Activated T-cell treated with anti-CD3 and anti-CD28 coated beads, Interleukin-2, amount 50 U/mL, for 4 hours (primary cell): Measurements from ENCODE around the gene A4GALT. TPM values are rescaled to one million over a fixed set of nuclear protein-coding genes. Genes with fewer than 3 reads are reported as not detected.
A peak's percentile ranks its signal among the peaks of the same experiment; 100 is the strongest.
"Not testable (repeated sequence)": the region's sequence is repeated elsewhere in the genome, so short reads cannot be mapped to it uniquely, and the experiment has no call there.

ENCODE experiments used
- ATAC-seq, 2 donors: fragments of 200-7000 bp; cut with Tn5 transposase; one replicate each; pipeline ENCODE4 v1.10.0; 2021
- DNase-seq: peaks from one replicate; pipeline ENCODE4 v3.0.0-alpha.2; 2020
- H3K27me3 Mint-ChIP-seq: one replicate; pipeline ENCODE4 v1.8.0; 2021; ENCODE audit warnings: low read depth, mixed read lengths
- H3K36me3 Mint-ChIP-seq: one replicate; pipeline ENCODE4 v1.8.0; 2022; ENCODE audit warnings: mixed read lengths; ENCODE audit not compliant: insufficient read depth
- H3K4me1 Mint-ChIP-seq: one replicate; pipeline ENCODE4 v1.8.0; 2021; ENCODE audit warnings: low read depth, mixed read lengths
- H3K4me3 Mint-ChIP-seq: one replicate; pipeline ENCODE4 v1.8.0; 2021; ENCODE audit warnings: mild to moderate bottlenecking, moderate library complexity, mixed read lengths
- H3K9me3 Mint-ChIP-seq: one replicate; pipeline ENCODE4 v1.8.0; 2021; ENCODE audit warnings: mixed read lengths
- total RNA-seq, 3 donors: library from RNA; stranded (reverse); gene quantifications; one replicate each; pipeline ENCODE4 v1.2.1, GENCODE V29; 2021

The A4GALT gene
- total RNA-seq, 3 donors from 2014 or later, result not detected

DNA sequence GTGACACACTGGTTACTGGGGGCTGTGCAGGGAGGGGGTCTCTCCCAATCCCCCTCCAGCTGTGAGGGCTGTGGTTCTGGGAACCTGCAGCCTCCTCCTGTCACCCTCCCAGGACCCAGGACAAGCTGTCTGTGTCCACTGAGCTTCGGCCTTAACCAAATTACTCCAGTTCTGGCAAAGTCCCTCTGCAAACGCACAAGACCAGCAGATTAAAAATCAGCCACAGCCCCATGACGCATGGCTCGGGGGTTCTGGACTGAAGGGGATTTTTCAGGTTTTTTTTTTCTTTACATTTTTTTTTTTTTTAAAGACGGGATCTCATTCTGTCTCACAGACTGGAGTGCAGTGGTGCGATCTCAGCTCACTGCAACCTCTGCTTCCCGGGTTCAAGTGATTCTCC, 32.2 kb upstream of the A4GALT start:
- Mint-ChIP-seq H3K4me3 (no peak overlapping the region), H3K9me3 (no peaks in the 10 kb centered on the region), H3K4me1 (no peaks in the 10 kb centered on the region), H3K27me3 (peaks cover 5% of the 10 kb centered on the region), H3K36me3 (no peaks in the 10 kb centered on the region)
- DNase-seq, result no peak
- ATAC-seq, result no peak

DNA sequence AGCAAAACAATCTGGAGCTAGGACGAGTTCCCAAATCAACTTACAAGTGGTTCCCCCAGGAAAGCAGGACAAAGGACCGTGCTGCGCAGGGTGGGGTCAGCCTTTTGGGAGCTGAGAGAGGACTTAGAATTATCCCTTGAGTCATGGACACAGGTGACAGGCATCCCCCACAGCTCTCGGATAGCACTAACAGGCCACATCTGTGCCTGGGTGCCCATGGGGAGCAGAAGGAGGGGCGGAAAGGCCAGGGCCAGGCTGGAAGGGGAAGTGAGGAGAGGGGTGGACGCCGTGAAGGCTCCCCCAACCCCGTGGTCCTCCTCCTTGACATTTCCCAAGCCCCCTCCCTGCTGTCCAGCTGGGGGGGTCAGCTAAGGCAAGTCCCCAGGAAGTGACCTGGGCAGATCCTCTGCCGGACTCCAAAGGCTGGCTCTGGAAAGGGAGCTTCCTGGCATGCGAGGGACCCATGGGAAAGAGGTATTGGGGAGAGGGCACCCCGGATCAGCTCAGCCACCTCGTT, 31.6 kb upstream of the A4GALT start:
- DNase-seq, result no peak
- Mint-ChIP-seq H3K36me3 (no peaks in the 10 kb centered on the region), H3K27me3 (no peaks in the 10 kb centered on the region), H3K4me1 (no peaks in the 10 kb centered on the region), H3K9me3 (no peaks in the 10 kb centered on the region), H3K4me3 (no peak overlapping the region)
- no peak for ATAC-seq

DNA sequence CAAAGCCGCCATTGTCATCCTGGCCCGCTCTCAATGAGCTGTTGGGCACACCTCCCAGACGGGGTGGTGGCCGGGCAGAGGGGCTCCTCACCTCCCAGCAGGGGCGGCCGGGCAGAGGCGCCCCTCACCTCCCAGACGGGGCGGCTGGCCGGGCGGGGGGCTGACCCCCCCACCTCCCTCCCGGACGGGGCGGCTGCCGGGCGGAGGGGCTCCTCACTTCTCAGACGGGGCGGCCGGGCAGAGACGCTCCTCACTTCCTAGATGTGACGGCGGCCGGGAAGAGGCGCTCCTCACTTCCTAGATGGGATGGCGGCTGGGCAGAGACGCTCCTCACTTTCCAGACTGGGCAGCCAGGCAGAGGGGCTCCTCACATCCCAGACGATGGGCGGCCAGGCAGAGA, 29.8 kb upstream of the A4GALT start:
- DNase-seq, H3K36me3 Mint-ChIP-seq, H3K4me1 Mint-ChIP-seq, H3K4me3 Mint-ChIP-seq, H3K27me3 Mint-ChIP-seq, ATAC-seq, H3K9me3 Mint-ChIP-seq: not testable (repeated sequence)

DNA sequence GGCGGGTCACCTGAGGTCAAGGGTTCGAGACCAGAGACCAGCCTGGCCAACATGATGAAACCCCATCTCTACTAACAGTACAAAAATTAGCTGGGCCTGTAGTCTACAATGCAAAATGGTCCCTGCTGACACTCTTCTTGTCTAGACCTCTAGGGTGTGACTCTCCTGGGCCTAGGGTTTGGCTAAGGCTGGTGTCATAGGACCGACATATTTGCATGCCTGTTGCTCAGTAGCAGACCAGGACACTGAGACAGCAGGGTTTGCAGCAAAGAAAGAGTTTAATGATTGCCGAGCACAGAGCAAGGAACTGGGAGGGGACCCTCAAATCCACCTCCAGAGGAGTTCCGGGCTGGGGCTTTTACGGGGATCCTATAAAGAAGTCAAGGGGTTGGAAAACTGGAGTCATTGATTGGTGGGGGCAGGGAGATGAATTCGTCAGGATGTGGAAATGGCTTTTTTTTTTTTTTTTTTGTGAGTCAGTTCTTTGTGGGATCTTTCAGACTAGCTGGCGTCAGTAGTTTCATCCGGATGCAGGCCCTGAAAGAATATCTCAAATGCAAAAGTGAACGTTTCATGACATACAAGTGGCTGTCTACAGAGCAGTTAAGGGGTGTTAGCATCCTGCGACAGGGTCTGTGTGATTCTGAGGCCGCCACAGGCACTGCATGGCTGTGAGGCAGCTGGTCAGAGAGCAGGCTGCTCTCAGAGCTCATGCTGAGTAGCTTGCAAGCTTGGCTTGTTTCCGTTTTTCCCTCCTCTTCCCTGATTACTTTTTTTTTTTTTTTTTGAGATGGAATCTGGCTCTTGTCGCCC, 27.2 kb upstream of the A4GALT start:
- no peaks in the 10 kb centered on the region for H3K9me3 Mint-ChIP-seq
- no peak overlapping the region for H3K4me3 Mint-ChIP-seq
- H3K36me3 Mint-ChIP-seq, result no peaks in the 10 kb centered on the region
- DNase-seq (no peak), ATAC-seq (no peak)
- peaks cover 2% of the 10 kb centered on the region for H3K27me3 Mint-ChIP-seq
- no peaks in the 10 kb centered on the region for H3K4me1 Mint-ChIP-seq

- Mint-ChIP-seq H3K4me3 (no peak overlapping the region), H3K9me3 (no peaks in the 10 kb centered on the region), H3K36me3 (no peaks in the 10 kb centered on the region), H3K27me3 (peaks cover 7% of the 10 kb centered on the region), H3K4me1 (no peaks in the 10 kb centered on the region)
- ATAC-seq, result no peak
- no peak for DNase-seq
These were observed 24.4 kb upstream of the A4GALT start for GRCh38 chr22:42745118-42745517.

GRCh38 chr22:42743501-42743991, 22.9 kb upstream of the A4GALT start:
- DNase-seq (no peak), ATAC-seq (no peak)
- Mint-ChIP-seq H3K9me3 (no peaks in the 10 kb centered on the region), H3K27me3 (peaks cover 10% of the 10 kb centered on the region), H3K36me3 (no peaks in the 10 kb centered on the region), H3K4me3 (no peak overlapping the region), H3K4me1 (no peaks in the 10 kb centered on the region)

- no peaks in the 10 kb centered on the region for H3K4me1 Mint-ChIP-seq
- H3K36me3 Mint-ChIP-seq, result no peaks in the 10 kb centered on the region
- H3K9me3 Mint-ChIP-seq, result no peaks in the 10 kb centered on the region
- H3K27me3 Mint-ChIP-seq, result peaks cover 10% of the 10 kb centered on the region
- ATAC-seq (no peak), DNase-seq (no peak)
- H3K4me3 Mint-ChIP-seq, result no peak overlapping the region
These were observed 22.3 kb upstream of the A4GALT start for GRCh38 chr22:42742940-42743339.

GRCh38 chr22:42740320-42740719, 19.6 kb upstream of the A4GALT start:
- not testable (repeated sequence) for H3K4me3 Mint-ChIP-seq, ATAC-seq, H3K9me3 Mint-ChIP-seq, DNase-seq, H3K36me3 Mint-ChIP-seq, H3K4me1 Mint-ChIP-seq
- H3K27me3 Mint-ChIP-seq, result peaks cover 13% of the 10 kb centered on the region

- no peak for ATAC-seq
- DNase-seq, result no peak
- Mint-ChIP-seq H3K4me3 (no peak overlapping the region), H3K36me3 (no peaks in the 10 kb centered on the region), H3K27me3 (peaks cover 13% of the 10 kb centered on the region), H3K4me1 (no peaks in the 10 kb centered on the region), H3K9me3 (no peaks in the 10 kb centered on the region)
These were observed 13.7 kb upstream of the A4GALT start for GRCh38 chr22:42734406-42734805.

DNA sequence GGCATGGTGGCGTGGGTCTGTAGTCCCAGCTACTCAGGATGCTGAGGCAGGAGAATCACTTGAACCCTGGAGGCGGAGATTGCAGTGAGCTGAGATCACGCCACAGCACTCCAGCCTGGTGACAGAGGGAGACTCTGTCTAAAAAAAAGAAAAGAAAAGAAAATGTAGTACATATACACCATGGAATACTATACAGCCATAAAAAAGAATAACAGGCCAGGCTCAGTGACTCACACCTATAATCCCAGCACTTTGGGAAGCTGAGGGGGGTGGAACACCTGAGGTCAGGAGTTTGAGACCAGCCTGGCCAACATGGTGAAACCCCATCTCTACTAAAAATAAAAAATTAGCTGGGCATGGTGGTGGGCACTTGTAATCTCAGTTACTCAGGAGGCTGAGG, 12.7 kb upstream of the A4GALT start:
- H3K36me3 Mint-ChIP-seq, H3K9me3 Mint-ChIP-seq, DNase-seq, H3K4me1 Mint-ChIP-seq, ATAC-seq, H3K4me3 Mint-ChIP-seq: not testable (repeated sequence)
- peaks cover 12% of the 10 kb centered on the region for H3K27me3 Mint-ChIP-seq

DNA sequence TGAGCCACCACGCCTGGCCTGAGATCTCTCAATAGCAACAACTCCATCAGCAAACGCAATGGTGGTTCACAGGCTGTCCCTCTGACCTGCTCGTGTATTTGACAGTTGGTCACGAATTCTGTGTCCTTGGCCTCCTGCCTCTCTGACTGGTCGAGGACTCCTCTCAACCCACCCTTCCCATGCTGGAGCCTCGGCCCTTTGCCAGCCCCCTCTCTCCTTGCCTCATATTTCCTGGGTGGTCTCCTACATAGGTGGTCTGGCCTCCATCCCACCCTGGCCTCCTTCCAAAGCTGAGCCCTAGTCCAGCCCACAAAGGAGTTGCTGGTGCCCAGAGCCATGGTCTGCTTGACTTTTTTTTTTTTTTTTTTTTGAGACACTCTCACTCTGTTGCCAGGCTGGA, 11.4 kb upstream of the A4GALT start:
- Mint-ChIP-seq H3K27me3 (peaks cover 14% of the 10 kb centered on the region), H3K36me3 (no peaks in the 10 kb centered on the region), H3K4me3 (no peak overlapping the region), H3K4me1 (no peaks in the 10 kb centered on the region), H3K9me3 (no peaks in the 10 kb centered on the region)
- DNase-seq, result no peak
- no peak for ATAC-seq

- no peak for ATAC-seq
- DNase-seq, result no peak
- H3K9me3 Mint-ChIP-seq, result no peaks in the 10 kb centered on the region
- peaks cover 25% of the 10 kb centered on the region for H3K27me3 Mint-ChIP-seq
- H3K36me3 Mint-ChIP-seq, result no peaks in the 10 kb centered on the region
- no peak overlapping the region for H3K4me3 Mint-ChIP-seq
- no peaks in the 10 kb centered on the region for H3K4me1 Mint-ChIP-seq
These were observed 6.1 kb upstream of the A4GALT start for GRCh38 chr22:42726811-42727210.

DNA sequence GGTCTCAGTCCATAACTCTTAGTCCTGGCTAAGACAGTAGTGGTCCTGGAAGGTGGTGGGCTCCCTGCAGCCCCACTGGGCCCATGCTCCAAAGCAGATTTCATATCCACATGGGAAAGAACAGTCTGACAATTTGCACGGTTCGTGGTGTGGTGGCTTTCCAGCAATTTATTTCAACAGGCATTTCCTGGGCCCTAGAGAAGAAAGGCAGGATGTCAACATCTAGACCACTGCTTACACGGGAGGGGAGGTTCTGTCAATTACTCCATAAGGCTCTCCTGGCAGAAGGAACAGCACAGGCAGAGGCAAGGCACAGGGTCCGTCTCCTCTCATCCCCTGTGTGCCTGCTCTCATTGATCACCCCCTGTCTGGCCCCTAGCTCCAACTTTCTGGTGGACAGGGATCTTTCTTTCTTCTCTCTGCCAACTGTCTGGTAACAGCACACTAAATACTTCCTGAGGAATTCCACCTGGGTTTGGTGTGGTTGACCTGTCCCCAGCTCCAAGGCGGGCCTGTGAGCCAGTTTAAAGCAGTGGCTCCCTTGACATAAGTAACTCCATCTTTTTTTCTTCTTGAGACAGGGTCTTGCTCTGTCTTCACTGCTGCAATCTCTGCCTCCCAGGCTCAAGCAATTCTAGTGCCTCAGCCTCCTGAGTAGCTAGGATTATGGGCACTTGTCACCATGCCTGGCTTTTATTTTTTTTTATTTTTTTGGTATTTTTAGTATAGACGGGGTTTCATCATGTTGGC, 5.1 kb upstream of the A4GALT start:
- no peaks in the 10 kb centered on the region for H3K9me3 Mint-ChIP-seq
- H3K4me3 Mint-ChIP-seq, result no peak overlapping the region
- H3K4me1 Mint-ChIP-seq, result peaks cover 8% of the 10 kb centered on the region
- no peaks in the 10 kb centered on the region for H3K36me3 Mint-ChIP-seq
- no peak for DNase-seq
- H3K27me3 Mint-ChIP-seq, result peaks cover 31% of the 10 kb centered on the region
- no peak for ATAC-seq

DNA sequence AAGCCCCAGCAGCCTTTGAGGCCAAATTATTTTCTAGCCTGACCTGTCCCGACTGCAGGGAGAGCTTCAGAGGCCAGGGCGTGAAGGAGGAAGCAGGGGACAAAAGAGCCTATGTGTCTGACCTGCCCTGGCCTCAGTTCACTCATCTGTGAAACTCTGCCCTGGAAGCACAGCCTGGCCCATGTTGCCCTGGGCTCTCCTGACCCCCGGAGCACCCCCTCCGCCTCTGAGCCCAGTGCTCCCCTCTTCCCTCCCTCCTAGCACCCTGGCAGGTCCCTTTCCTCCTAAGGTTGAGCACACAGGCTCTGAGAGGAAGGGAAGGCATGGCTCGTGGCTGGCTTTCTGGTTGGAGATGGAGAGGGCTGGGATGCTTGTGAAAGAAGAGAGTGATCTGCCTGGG, 3.4 kb upstream of the A4GALT start:
- H3K36me3 Mint-ChIP-seq, result no peaks in the 10 kb centered on the region
- DNase-seq (no peak), ATAC-seq (no peak)
- no peaks in the 10 kb centered on the region for H3K9me3 Mint-ChIP-seq
- peaks cover 16% of the 10 kb centered on the region for H3K4me1 Mint-ChIP-seq
- peaks cover 40% of the 10 kb centered on the region for H3K27me3 Mint-ChIP-seq
- H3K4me3 Mint-ChIP-seq, result no peak overlapping the region

- no peaks in the 10 kb centered on the region for H3K36me3 Mint-ChIP-seq
- H3K4me3 Mint-ChIP-seq, result peak overlapping the region; percentile 67
- no peak for DNase-seq
- ATAC-seq, result no peak
- peaks cover 18% of the 10 kb centered on the region for H3K4me1 Mint-ChIP-seq
- H3K27me3 Mint-ChIP-seq, result peaks cover 60% of the 10 kb centered on the region
- H3K9me3 Mint-ChIP-seq, result no peaks in the 10 kb centered on the region
These were observed 370 bp upstream of the A4GALT start for GRCh38 chr22:42721045-42721434.
